ENCODE data around the gene PDLIM7.

PDLIM7 gene

DNA sequence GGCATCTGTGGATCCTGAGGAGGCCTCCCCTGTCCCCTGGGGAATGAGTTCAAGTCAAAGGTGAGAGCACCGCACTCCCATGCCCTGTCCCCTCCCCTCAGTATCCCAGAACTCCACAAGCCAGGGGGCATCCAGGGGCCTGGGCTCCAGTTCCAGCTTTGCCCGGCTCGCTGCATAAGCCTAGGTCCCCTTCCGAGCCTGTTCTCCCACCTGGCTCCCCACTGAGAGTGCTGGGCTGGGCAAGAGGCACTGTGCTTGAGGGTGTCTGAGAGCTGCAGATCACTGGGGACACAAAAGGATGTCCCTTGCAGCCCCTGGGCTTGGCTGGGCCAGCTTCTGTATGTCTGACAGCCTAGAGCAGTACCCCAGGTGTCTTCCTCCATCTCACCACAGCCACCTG, 7.7 kb upstream of the PDLIM7 start:
- no peak for DNase-seq (ENCODE audit: low spot score)

DNA sequence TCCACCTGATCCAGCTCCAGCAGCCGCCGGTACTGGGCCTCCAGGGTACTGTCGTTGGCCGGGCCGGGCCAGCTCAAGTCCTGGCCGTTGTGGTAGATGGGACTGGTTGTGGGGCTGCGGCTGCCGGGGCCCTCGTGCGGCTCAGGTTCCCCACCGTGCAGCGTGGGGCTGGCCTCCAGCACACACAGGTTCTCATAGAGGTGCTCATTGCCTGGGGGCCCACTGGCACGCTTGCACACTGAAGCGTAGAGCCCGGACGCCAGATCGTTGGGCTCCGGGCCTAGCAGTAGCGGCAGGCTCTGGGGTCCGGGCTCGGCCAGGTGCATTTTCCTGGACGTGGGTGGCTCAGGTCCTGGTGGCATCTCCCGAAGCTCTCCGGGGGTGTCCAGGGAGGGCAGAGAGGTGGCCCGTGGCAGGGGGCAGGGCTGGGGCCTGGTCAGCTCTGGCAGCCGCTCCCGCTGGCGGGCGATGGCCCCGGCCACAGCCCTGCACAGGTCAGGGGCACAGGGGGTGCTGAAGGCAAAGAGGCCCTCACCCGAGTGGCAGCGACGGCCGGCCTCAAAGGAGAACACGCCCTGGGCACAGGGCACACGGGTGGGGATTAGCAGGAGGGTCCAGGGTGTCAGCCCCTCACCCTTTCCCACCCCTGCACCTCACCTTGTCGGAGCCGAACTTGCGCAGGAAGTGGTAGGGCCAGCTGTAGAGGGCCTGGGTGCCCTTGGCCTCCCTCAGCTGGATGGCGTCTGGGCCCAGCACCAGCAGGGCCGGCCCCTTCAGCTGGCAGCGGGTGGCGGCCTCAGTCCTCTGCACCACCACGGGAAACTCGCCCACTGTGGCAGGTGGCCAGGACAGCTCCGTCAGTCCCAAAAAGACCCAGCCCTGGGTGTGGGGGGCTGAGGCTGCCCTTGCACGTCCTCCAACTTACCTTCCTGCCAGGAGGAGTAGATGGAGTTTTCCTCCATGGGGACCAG, 7.0 kb upstream of the PDLIM7 start:
- DNase-seq (ENCODE audit: low spot score), result no peak

DNA sequence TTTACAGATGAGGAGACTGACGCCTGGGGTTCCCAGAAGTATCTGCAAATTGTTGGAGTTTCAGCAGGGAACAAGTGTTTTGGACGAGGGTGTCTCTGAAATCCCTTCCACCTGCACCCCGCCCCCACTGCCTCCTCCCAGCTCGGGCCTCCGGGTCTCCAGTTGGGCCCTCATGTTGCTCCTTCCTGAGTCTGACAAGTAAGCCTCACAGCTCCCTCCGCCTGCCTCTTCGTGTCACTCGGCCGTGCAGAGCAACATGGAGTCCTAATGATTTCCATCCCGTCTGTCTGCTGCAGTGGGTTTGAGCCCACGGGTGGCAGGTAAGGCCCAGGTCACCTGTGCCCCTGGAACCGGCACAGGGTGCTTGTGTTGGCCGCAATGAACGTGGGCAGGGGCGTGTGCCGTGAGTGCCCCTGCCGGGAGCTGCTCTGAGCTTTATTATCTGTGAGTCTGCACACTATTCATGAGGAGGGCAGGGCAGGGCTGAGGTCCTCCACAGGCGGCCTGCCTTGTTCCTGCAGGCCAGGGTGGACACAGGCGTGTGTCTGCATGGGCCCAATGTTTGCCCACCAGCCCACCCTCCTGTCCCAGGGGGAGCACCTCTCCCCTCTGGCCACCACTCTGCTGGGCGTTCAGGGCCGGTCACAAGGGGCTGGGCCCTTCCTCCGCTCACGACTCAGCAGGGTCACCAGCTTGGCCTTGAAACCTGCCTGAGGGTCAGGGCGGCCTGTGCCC, 6.1 kb upstream of the PDLIM7 start:
- DNase-seq (ENCODE audit: low spot score), result no peak

DNA sequence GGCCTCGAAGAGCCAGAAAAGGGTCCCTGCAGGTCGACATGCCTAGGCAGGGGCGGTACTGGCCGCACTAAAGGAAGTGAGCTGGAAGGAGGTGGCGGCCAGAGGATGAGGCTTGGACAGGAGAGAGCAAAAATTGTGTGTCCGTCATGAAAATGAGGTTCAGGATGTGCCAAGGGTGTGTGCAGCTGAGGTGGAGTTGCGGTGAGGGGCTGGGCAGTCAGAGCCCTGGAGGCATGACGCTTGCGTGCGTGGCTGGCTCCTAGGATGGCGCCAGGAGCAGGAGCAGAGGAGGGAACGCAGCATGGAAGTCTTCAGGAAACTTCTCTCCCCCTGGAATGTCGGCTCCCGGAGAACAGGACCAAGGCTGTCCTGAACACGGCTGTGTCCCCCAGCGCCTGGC, 5.5 kb upstream of the PDLIM7 start:
- no peak for DNase-seq (ENCODE audit: low spot score)

DNA sequence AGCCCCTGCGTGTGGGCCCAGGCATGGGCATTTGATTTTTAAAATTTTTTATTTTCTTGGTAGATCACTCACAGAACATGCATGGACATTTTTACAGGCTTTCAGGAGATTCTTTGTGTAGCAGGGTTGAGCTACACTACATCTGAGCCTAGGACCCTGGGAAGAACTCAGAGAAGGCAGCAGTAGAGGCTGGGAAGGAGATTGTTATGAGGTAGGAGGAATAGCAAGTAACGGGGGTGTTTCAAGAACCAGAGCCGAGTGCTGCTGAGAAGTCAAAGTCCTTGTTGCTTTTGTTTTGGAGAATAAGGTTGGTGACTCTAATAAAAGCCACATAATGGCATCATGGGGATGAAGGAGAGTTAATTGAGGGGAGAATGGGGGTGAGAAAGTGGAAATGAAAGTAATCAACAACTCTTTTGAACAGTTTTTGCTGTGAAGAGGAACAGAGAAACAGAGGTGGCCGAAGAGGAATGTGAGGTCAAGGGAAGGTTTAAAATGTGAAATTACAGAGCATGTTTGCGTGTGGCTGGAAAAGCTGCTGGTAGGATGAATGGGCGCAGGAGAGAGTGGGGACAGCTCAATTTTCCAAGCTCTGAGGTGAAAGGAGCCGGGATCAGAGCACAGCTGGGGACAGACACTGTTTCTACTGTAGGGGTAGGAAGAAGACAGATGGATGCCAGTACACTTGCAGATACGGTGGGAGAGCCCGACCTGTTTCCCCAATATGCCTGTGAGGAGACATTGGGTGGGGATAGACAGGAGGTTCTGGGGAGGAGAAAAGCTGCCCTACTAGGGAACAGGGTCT, 4.7 kb upstream of the PDLIM7 start:
- DNase-seq (ENCODE audit: low spot score), result no peak

DNA sequence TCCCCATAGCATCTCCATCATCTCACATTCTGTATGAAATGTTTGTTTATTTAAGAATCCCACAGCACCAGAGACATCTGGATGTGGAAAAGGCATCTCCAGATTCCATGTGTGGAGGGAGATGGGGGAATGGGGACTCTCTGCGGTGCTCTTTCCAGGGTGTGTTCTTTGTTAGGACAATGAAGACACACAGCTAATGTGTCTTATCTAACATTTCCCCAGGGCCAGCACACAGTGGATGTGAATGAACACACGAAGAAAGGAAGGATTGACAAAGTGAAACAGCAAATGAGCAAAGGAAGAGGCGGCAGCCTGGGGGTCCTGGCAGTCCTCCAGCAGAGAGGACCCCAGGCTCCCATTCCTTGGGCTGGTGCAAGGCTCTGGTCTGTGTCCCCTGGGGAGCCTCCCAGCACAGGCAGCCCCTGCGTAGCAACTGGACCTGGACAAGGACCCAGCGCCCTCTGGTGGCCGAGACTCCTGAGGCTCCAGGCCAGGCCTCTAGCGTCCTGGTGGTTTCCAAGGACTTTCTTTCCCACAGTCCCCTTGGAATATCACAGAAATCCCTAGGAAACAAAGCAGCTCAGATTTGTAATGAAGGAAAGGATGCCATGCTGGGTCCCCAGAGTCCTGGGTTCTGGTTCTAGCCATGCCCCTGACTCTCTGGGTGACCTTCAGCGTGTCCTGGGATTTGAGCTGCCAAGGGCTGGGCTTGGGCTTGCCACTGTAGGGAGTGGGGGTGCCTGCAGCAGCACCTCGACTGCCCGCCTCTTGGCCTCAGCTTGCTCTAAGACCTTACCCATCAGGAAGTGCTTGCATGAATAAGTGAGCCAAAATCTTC, 3.5 kb upstream of the PDLIM7 start:
- peak; percentile 74 for DNase-seq (ENCODE audit: low spot score)

DNA sequence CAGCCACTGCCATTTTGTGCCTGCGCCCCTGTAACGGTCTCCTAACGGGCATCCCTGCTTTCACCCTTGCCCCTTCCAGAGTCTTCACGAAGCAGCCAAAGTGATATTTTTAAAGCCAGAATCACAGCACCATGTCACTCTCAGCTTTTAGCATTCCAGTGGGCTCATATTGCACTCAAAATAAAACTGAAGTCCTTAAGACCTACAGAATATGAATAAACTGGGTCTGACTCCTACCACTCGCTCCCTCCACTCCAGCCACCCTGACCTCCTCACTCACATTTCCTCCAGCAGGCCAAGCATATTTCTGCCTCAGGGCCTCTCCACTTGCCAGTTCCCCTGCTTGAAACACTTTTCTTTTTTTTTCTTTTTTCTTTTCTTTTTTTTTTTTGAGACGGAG, 2.4 kb upstream of the PDLIM7 start:
- no peak for DNase-seq (ENCODE audit: low spot score)

DNA sequence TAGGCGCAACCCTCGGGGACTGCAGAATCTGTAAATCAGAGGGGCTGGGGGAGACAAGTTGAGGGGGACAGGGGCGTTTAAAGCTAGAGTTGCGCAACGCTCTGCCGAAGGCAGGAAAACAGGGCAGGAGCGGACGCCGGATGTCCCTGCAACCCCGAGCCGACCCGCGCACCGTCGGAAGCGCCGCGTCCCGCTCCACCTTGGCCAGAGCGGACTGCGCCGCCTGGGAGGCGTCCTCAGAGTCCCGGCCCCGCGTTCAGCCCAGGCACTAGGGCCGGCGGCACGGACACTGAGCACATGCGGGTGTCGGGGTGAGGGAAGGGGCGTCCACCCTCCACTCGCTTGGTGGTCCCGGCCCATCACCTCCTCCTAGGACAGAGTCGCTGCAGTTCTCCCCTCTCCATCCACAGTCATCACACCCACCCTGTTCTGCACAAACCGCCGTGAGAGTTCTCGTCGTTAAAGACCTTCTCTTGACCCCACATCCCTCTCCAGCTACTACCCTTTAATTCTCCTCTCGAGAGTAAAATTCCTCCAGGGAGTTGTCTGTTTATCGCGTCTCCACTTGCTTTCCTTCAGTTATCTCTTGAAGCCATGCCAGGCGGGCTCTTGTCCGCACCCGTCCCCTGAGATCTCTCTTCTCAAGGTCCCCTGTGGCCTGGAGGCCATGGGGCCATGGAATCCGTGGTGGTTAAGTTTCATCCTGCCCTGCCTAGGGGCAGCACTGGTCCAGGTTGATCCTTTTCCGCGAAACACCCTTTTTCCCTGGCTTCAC, 796 bp upstream of the PDLIM7 start:
- DNase-seq (ENCODE audit: low spot score), result no peak

DNA sequence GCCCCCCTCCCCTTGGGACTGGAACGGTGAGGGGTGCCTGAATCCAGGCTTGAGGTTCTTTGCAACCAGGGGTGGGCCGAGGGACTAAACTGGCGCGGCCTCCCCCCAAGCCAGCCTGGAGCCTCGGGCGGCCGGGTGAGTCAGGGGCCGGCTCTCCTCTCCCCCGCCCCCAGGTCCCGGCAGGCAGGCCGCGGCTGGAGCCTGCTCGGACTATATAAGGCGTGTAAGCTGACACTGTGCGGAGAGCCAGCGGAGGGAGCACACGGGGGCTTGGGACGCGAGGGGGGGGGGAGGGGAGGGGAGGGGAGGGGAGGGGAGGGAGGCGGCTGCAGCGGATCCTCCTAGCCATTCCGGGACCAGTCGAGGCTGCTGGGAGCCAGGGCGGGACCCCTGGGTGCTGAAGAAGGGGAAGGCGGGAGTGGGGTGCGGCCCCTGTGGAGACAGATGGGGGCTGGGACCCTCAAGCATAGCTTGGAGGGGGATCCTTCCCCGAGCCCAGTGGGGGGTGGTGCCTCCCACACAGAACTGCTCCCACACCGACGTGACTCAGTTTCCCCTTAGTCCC, 595 bp downstream of the PDLIM7 start:
- no peak for DNase-seq (ENCODE audit: low spot score)

DNA sequence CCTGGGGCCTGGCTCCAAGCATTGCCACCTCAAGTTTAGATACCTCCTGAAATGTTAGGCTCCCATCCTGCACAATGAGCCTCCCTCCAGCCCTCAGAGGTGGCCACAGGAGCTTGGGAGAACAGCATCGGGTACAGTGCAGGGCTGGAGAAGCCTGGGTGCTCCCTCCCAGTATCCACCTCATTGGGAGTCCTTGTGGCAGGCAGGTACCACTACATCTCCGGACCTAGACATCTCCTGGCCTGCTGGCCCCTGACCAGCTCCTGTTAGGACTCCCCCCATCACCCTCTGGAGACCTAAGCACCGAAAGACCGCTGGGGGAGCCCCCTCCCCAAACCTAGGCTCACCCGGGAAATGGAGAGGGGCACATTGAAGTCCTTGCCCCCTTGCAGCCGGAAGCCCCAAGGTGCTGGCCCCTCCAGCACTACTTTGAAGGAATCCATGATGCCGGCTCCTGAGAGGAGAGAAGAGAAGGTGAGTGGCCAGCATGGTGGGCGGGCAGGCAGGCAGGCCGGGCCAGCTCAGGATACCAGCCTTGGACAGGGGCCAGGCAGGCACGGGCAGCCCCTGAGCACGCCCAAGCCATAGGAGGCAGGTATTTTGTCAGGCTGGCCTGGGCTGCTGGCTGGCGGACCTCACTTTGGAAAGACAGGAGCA, 1.2 kb downstream of the PDLIM7 start:
- DNase-seq (ENCODE audit: low spot score), result no peak

DNA sequence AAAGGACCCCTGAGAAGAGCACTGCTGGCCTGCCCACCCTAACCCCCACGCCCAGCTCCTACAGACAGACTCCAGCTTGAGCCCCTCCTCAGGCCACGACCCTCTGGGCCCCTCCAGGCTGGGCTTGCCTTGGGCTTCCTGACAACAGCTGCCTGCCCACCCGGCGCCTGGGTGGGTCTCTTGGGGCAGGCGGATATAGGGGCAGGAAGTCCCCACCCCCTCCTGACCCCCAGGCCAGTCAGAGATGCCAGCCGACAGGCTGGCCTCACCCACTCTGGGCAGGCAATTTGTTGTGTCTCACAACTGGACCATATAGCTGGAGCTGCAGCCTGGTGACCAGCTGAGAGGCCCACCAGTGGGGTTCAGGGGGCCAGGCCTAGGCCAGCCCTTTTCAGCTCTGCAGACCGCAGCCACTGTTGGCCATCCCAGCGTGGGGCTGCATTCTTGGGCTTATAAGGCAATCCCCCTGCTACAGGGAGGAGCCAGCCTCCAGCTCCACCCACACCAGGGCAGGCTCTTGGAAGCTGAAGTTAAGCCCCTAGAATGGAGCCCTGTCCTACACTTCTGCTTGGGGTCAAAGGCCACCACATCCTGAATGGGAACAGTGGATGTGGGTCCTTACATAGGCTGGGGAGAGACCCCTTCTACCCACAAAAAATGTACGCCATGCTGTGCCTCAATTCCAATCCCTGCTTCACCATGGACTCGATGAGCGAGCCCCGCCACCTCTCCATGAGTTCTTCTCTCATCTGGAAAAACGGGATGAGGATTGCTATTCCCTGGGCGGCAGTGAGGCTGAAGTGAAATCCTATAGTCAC, 2.0 kb downstream of the PDLIM7 start:
- no peak for DNase-seq (ENCODE audit: low spot score)

DNA sequence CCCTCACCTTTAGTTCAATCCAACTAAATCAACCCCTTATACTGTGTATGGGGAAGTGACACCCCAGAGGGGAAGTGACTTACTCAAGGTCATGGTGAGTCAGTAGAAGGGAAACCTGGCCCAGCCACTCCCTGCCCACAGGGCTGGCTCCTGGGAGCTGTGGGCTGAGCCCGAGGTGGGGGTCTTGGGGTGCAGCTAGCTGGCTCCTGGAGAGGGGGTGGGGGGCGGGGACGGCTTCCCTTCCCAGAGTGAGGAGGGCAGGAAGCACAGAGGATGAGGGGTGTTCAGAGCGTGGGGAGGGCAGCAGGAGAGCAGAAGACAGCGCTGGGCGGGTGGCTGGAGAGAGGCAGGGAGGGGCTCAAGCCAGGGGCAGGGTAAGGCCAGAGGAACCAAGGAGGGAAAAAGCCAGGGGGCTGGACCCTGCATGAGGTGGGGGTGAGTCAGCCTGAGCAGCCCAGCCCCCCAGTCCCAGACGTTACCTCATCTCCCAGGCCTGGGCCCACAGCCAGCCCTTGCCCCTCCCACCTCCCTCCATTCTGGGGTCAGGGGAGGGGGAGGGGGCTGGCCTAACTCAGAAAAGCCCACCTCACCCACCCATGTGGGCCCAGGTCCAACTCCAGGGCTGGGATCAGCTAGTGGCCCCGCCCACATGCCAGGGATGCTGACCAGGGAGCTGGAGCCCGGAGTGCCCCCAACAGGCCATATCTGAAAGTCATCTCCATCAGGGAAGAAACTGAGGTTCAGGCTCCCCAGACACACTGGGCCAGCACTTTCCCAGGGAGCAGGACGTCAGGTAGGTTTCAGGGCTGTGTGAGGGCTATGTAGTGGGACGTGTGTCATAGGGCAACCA, 2.8 kb downstream of the PDLIM7 start:
- no peak for DNase-seq (ENCODE audit: low spot score)

DNA sequence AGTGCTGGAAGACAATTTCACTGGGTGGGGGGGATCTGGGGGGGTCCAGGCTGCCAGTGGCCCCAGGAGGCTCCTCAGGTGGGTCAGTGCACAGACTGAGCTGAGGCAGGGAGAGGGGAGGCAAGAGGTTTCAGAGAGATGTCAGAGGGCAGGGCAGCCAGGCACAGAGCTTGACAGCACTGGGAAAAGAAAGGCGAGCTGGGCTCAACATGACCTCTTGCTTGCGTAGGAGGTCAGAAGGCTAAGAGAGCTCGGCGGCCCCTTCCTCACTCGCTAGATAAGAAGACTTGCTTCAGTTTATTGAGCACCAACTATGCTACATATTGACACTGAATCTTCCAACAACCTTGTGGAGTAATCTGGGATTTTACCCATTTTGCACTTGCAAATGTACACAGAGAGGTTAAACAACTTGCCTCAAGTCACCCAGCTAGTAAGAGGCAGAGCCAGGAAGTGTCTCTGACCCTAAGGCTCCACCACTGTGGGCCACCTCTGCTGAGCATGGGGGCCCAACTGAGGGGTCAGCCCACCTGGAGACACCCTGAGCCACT, 3.5 kb downstream of the PDLIM7 start:
- DNase-seq (ENCODE audit: low spot score), result no peak

DNA sequence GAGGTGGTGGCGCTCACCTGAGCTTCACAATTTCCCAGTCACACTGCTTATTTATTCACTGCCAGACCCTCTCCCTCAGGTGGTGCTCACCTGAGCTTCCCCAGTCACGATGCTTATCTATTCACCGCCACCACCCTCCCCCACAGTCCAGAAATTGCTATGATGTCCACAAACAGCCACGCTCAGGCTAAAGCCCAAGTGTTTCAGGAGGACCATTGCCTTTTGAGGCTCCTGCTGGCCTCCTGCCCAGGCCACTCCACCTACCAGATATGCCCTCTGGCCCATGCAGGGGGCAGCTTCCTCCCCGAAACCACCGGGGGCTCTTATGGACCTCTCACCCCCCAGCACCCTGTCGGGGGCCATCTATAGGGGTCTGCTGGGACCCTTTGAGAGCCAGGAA, 4.6 kb downstream of the PDLIM7 start:
- no peak for DNase-seq (ENCODE audit: low spot score)

DNA sequence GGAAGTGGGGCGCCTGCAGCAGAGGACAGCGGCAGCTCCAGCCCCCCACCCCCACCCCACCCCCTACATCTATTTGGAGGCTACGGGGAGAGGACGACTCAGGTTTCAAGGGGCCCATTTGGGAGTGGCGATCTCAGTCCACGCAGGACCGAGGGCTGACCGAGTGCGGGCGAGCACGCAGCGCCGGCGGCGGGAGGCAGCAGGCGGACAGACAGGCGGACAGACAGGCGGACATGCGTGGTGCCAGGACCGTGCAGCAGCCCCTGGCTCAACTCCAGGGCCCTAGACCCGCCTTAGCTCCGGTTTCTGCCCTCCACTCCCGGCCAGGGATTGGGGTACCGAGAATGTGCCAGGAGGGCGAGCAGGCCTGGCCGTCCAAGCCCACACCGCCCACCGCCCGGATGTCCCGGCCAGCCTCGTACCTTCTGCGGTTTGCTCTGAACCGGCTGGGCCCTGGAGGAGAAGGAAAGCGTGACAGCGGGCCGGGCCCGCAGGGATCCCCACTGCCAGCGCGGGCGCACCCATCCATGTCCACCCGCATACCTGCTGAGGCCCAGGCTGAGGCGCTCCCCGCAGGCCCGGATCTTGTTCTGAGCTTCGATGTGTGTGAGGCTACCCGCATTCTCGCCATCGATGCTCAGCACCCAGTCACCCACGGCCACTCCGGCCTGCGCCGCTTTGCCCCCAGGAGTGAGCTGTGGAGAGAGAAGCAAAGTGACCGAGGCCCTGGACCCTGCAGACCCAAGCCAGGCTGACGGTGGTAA, 5.2 kb downstream of the PDLIM7 start:
- DNase-seq (ENCODE audit: low spot score), result no peak

DNA sequence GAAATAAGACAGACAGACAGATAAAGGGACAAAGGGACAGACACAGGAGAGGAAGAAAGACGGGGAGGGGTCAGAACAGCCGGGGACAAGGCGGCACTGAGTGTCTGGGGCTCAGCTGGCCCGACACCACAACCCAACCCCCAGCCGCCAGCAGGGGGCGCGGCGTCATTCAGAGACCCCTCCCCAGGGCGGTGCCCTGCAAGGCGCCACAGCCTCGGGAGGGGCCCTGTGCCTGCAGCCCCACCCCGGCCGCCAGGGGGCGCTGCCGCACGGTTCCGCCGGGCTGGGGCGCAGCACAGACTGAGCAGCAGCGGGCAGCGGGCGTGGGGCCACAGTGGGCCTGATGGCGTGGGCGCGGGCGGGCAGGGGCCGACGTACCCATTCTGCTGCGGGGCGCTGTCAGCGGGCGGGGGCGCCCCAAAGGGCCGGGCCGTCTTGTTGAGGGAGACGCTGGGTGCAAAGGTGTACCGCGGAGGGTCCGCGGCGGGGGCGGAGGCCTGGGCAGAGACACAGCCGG, 5.9 kb downstream of the PDLIM7 start:
- no peak for DNase-seq (ENCODE audit: low spot score)

DNA sequence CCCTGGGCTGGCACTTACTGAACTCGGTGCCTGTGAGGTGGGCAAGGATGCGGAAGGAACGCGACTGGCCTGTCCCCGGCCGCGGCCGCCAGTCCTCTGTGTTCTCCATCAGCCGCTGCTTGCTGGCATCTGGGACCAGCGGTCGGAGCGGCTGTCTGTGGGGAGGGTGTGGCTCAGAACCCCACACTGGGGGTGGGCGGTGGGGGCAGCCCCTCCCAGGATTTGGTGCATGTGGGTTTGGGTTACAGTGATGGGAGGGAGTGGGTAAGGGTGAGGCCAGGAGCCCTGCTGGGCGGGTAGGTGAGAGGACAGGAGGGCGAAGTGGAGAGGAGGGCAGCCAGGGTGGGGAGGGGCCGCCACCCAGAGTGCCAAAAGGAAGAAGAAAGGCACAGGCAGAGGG, 6.4 kb downstream of the PDLIM7 start:
- DNase-seq (ENCODE audit: low spot score), result no peak

Data from pons (tissue), 1 donor.